HG03064 (cell line): Measurements from ENCODE around the gene PTGDR.

Experiments used
- ATAC-seq: cut with Tn5 transposase; IDR thresholded peaks from one replicate; pipeline ENCODE4 v1.9.1; 2021; ENCODE audit warnings: low read depth; ENCODE audit not compliant: unreplicated experiment

The PTGDR gene

DNA sequence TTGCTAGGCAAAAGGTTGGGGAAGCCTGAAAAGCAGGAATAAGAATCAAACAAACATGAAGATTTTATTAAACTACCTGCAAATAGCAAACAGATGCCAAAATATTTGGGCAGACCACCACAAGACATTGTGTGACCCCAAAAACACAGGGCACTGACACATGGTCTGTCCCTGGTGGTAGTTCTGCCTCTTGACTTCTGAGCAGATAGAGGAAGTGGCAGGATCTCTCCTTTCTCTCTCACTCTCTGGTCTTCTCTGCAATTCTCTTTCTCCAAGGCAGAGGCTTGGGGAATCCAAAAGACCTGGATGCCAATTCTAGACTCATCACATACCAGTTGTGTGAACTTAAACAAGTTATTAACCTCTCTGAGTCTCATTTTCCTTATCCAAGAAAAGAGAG, 4.3 kb upstream of the PTGDR start:
- ATAC-seq: no peak

DNA sequence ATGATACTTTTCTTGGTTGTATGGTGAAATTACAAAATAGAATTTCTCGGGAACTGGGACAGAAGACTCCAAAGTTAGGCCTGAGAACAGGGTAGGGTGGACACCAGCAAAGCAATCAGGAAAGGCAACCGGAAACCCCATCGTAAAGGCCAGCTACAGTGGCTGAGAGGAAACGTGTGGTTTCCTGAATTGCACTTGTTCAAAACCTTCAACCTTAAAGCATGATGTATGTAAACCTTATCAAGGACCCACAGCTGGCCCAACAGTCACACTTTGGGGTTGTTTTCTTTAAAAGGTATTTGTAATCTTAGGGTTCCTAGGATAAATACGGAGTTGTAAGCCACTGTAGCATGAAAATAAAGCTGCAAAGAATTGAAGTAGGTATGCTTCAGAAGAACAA, 2.2 kb upstream of the PTGDR start:
- ATAC-seq: no peak

GRCh38 chr14:52266179-52266578, 1.3 kb upstream of the PTGDR start:
- no peak for ATAC-seq

DNA sequence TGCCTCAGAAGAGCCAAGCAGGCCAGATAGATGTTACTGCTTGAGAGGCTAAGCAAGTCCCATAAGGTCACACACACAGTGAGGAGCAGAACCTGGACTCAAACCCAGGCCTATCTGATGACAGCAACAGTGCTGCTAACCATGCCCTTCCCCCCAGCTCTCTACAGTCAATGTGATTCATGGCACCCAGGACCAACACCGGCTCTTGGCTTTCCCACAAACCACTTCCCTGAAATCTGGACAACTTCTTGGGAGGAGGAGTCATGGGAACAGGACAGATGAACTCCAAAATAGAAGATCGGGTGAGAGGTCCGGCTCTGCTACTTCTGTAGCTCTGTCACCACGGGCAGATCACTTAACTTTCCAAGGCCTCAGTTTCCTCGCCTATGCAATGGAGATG, 716 bp upstream of the PTGDR start:
- no peak for ATAC-seq

GRCh38 chr14:52268279-52269061, 972 bp downstream of the PTGDR start:
- ATAC-seq: no peak

GRCh38 chr14:52269100-52269499, 1.6 kb downstream of the PTGDR start:
- no peak for ATAC-seq

DNA sequence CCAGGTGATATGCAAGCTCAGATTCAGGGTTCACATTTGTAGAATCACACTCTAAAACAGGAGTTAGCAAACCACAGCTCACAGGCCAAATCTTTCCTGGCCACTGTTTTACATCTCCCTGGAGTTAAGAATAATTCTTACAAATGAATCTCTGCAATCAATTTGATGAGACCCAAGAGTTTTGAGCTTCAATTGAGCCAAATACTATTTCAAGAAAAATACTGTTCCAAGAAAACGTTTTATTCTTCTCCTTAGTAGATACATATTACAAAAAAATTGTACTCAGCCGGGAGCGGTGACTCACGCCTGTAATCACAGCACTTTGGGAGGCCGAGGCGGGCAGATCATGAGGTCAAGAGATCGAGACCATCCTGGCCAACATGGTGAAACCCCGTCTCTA, 2.5 kb downstream of the PTGDR start:
- no peak for ATAC-seq

DNA sequence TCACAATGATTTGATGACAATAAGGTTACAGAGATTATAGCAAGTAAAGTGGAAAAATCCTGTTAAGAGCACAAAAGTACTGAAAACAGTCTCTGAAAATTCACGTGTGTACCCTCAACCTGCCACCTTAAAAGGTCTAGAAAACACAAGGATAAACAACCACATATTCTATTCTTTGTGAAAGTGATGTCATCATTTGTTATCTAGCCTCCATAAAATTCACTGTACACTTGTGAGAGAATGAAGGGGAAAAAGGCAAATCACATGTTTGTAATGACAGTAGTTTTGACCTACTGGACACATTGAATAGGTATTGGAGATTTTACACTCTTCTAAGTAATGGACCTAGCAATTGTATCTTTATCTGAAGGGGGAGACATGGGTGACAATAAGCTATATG, 4.0 kb downstream of the PTGDR start:
- ATAC-seq: no peak

DNA sequence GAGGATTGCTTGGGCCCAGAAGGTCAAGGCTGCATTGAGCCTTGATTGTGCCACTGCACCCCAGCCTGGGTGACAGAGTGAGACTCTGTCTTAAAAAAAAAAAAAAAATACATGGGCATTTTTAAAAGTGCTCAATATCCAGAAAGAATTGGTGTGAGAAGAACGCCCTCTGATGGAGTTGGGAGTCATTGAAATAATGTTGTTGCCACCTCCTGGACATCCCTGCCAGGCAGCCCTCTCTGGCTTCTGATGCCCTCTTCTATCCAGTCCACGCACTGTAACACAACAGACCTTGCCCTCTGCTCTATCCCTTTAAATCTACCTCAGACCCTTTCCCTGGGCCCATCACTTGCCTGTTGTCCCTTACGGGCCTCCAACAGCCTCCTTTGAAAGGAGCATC, 4.9 kb downstream of the PTGDR start:
- ATAC-seq: no peak

GRCh38 chr14:52275372-52275771, 7.9 kb downstream of the PTGDR start:
- ATAC-seq: no peak

DNA sequence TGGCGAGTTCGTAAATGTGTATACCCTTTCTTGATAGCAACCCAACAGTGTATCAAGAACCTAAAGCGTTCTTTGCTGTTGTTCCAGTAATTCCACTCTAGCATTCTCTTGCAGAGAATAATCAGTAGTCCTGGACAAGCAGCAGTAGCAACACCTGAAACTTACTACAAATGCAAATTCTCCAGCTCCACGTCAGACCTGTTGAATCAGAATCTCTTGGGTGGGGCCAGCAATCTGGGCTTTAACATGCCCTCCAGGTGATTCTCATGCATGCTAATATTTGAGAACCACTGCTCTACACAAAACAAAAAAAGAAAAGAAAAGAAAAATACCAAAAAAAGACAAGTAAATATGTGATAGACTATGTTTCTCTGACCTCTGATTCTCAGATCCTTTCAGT, 10.1 kb downstream of the PTGDR start:
- ATAC-seq: no peak

GRCh38 chr14:52279408-52279807, 11.9 kb downstream of the PTGDR start:
- no peak for ATAC-seq

GRCh38 chr14:52283099-52283498, 15.6 kb downstream of the PTGDR start:
- no peak for ATAC-seq

GRCh38 chr14:52286661-52287649, 19.5 kb downstream of the PTGDR start:
- ATAC-seq: no peak

- no peak for ATAC-seq
Observed at GRCh38 chr14:52296378-52296777, 28.9 kb downstream of the PTGDR start.

- no peak for ATAC-seq
Observed at GRCh38 chr14:52298795-52299194, 31.3 kb downstream of the PTGDR start.

DNA sequence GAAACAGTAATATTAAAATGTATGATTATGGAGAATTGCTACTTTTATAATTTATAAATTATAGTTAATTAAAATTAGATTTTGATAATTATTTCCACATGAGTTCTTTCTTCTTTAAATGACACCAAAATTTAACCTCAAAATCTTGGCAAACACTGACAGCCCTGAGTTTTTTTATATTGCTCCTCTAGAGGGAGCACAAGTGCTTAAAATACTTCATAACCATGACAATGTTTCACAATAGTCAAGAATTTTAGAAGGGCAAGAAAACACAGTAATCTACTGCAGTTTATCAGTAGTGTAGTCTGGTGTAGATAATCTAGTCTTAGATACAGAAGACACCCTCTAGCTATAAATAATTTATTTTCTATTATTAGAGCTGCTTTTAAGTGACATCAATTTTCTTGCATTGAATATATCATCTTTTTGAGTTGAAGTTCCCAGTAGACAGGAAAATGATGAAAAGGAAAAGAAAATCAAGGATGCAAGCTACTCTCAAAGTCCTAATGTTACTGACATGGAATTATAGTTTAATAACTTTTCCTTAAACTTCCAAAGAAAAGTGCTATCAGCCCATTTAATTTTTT, 32.3 kb downstream of the PTGDR start:
- ATAC-seq: no peak

DNA sequence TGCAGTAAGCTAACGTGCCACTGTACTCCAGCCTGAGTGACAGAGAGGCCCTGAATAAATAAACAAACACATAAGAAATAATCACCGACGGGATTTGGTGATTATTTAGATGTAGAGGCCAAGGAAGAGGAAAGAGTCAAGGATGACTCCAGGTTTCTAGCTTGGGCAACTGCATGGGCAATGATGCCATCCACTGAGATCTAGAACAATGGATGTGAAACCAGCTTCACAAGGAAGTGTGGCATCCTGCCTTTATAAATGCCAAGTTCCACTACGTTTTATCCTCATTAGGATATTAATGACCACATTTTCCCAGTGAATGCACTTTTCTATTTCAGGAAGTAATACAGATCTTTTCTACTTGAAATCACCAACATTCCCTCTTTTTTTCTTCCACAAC, 35.7 kb downstream of the PTGDR start:
- ATAC-seq: no peak

DNA sequence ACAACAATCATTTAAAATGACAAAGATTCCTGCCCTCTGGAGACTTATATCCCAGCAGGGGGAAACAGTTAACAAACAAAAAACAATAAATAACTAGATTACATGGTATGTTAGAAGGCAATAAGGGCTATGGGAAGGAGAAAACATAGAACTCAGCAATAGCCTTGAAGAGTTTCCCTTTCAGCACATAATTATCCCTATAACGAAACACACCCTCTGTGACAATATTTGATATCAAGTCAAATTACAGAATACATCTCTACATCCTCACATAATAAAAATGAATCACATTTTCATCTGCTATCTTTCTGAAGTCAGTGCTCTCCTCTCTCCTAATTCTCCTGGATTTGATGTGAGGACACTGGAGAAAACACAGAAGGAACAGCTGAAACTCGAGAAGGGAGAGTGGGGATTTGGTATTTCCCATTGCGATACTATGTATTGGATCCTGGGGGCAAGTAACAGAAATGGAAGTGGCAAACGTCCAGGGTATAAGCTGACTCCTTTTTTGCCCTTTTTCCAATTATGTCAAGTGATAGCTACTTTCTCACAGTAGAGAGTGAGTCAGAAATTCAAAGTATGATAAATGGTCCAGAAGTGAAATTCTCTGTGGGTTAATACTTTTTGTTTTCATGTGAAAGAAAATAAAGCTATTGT, 36.9 kb downstream of the PTGDR start:
- ATAC-seq: no peak

- ATAC-seq: no peak
Observed at GRCh38 chr14:52305014-52305413, 37.5 kb downstream of the PTGDR start.

- no peak for ATAC-seq
Observed at GRCh38 chr14:52307376-52307775, 39.9 kb downstream of the PTGDR start.
